DOHH2 (cell line): ENCODE measurements around the gene SCN10A.

Source experiments
- EZH2phosphoT487 ChIP-seq: fragments of 200-600 bp; sonication (generic); IDR thresholded peaks from 2 replicates; pipeline ENCODE4 v1.6.1; 2017; ENCODE audit warnings: borderline replicate concordance, mild to moderate bottlenecking, antibody characterized with exemption, low read length, moderate library complexity, mixed read lengths
- TF ChIP-seq, protein P1 (sequence below): fragments of 200-600 bp; sonication (generic); IDR thresholded peaks from one replicate; pipeline ENCODE4 v1.5.1; 2014; ENCODE audit warnings: antibody characterized with exemption, mild to moderate bottlenecking, low read depth, low read length; ENCODE audit not compliant: poor library complexity, severe bottlenecking

DNA sequence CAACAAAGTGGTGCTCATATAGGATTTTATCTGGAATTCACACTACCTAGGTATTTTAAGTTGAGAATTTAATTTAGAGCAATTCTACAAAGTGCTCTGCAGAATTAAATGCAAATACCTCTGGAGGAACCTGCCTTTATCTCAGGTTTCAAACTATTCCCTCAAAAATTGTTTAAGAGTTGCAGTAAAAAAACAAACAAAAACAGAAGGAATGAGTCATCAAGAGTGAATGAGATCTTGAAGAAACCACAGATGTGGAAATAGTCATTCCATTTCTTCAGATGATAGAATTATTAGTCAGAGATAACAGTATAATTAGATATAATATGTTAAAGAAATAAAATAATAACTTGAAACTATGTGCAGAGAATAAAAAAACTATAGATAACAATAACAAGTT, 85.7 kb downstream of the SCN10A start:
- TF ChIP-seq, protein P1, sequence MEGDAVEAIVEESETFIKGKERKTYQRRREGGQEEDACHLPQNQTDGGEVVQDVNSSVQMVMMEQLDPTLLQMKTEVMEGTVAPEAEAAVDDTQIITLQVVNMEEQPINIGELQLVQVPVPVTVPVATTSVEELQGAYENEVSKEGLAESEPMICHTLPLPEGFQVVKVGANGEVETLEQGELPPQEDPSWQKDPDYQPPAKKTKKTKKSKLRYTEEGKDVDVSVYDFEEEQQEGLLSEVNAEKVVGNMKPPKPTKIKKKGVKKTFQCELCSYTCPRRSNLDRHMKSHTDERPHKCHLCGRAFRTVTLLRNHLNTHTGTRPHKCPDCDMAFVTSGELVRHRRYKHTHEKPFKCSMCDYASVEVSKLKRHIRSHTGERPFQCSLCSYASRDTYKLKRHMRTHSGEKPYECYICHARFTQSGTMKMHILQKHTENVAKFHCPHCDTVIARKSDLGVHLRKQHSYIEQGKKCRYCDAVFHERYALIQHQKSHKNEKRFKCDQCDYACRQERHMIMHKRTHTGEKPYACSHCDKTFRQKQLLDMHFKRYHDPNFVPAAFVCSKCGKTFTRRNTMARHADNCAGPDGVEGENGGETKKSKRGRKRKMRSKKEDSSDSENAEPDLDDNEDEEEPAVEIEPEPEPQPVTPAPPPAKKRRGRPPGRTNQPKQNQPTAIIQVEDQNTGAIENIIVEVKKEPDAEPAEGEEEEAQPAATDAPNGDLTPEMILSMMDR = no peak
- TF ChIP-seq EZH2phosphoT487 = no peak
